Measurements from ENCODE around the gene TMEM115.

TMEM115 gene, protein sequence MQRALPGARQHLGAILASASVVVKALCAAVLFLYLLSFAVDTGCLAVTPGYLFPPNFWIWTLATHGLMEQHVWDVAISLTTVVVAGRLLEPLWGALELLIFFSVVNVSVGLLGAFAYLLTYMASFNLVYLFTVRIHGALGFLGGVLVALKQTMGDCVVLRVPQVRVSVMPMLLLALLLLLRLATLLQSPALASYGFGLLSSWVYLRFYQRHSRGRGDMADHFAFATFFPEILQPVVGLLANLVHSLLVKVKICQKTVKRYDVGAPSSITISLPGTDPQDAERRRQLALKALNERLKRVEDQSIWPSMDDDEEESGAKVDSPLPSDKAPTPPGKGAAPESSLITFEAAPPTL

DNA sequence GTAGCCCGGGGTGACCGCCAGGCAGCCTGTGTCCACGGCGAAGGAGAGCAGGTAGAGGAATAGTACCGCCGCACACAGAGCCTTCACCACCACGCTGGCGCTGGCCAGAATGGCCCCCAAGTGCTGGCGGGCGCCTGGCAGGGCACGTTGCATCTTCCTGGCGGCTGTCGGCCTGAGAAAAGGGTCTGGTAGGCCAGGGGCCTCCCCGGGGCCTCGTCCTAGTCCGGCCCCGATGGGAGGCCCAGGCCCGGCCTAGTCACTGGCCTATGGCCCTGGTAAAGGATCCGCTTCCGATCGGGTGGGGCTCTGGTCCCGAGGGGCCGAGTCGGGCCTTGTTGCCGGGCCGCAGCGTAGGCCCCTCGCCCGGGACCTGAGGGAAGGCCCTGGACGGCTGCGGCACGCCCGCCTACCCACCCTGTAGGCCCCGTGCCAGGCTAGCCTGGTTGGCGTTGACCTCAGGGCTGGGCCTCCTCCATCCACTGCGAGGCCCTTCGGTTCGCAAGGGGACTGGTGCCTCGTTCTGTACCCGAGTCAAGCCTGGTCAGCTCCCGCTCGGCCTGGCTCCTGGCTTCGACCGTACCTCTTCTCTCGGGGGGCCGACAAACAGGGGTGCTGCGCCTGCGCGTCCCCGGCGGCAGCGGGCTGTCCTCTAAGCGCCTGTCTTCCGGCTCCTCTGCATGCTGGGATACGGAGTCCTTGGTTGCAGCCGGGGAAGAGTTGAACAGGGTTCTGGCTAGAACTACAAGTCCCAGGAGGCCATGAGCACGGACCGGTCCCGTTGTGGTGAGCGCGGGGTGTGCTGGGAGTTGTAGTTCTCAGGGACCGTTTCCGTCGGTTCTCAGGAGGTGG, at the start of gene TMEM115:
TMEM115 (minus strand) TSS at position 611 of the 849 bp plus-strand sequence; CDS start at position 153, 458 bp downstream.
- TF ChIP-seq, protein P1, sequence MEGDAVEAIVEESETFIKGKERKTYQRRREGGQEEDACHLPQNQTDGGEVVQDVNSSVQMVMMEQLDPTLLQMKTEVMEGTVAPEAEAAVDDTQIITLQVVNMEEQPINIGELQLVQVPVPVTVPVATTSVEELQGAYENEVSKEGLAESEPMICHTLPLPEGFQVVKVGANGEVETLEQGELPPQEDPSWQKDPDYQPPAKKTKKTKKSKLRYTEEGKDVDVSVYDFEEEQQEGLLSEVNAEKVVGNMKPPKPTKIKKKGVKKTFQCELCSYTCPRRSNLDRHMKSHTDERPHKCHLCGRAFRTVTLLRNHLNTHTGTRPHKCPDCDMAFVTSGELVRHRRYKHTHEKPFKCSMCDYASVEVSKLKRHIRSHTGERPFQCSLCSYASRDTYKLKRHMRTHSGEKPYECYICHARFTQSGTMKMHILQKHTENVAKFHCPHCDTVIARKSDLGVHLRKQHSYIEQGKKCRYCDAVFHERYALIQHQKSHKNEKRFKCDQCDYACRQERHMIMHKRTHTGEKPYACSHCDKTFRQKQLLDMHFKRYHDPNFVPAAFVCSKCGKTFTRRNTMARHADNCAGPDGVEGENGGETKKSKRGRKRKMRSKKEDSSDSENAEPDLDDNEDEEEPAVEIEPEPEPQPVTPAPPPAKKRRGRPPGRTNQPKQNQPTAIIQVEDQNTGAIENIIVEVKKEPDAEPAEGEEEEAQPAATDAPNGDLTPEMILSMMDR (IDR thresholded peaks at IDR 0.05), result no peak

DNA sequence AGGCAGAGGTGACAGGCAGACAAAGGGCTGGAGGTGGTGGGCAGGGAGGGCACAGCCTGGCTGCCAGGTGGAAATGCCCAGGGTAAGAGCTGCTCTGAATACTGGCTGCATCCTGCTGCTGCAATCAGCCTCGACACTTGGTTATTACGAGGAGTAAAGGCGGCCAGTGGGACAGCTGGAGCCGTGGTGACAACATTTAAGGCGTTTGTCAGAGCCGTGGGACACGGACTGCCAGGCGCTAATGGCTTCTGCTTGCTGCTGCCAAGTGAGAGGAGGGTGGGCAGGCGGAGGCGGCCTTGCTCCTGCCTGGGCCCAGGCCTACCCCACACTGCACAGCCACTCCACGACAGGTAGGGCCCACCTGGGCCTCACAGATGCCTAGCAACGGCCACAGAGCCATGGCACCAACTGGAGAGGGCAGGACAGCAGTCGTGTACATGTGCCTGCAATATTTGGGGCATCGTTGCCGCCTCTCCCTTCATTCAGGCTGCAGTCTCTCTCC, 49.2 kb upstream of the TMEM115 start:
- TF ChIP-seq, protein P1 (IDR thresholded peaks at IDR 0.05), result no peak

DNA sequence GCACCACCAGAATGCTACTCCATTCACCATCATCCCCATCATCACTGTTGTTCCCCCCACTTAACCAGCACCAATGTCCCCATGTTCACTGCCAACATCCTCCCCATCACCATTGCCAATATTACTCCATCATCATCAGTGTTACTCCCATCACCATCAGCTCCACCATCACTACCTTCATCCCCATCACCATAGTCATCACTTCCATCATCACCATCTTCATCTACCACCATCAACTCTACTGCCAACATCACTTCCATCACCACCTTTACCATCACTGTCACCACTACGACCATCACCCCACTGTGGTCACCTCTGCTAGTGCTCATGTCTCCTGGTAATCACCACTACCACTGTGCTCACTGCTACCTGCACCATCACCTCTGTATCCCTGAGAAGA, 47.2 kb upstream of the TMEM115 start:
- TF ChIP-seq, protein P1 (IDR thresholded peaks at IDR 0.05), result no peak

DNA sequence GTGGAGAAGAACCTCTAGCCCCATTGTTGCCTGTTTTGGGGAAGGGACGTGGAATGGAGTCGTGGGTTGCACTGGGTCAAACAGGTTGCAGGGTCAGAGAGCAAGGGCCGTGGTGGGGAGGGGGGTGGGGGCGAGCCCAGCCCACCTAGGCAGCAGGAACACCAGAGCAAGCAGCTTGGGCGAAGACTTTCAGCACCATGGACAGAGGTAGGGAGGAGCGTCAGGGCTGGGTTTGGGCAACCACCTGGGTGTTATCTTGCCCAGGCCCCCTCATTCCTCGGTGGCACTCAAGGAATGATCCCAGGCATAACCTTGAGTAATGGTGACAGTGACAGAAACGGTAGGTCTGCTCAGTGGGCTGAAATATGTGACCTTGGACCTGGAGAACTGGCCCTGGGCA, 45.9 kb upstream of the TMEM115 start:
- TF ChIP-seq, protein P1 (IDR thresholded peaks at IDR 0.05), result no peak

DNA sequence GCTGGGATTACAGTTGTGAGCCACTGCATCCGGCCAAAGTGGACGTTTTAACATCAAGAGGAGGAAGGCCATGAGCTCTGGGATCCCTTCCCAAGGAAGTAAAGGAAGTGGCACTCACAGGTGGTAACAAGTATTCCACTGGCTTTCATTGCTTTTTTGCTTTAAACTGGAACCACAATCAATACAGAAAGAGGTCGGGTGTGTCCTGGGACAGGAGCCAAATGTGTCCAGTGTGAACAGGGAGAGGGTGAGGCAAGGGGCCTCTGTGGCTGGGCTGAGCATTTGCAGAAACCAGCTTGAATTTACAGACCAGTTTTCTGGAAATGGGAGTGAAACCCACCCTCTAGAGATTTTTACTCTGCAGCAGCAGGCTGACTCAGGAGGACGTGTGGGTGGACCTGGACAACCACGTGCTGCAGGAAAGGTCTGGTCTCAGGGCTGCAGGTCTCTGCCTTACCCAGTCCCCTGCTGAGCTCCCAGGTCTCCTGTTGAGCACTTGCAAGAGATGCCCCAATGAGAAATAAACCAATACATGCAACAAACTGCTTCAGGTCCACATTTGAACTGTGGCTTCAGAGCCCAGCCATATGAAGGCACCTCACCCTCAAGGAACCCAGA, 42.8 kb upstream of the TMEM115 start:
- TF ChIP-seq, protein P1 (IDR thresholded peaks at IDR 0.05), result no peak

DNA sequence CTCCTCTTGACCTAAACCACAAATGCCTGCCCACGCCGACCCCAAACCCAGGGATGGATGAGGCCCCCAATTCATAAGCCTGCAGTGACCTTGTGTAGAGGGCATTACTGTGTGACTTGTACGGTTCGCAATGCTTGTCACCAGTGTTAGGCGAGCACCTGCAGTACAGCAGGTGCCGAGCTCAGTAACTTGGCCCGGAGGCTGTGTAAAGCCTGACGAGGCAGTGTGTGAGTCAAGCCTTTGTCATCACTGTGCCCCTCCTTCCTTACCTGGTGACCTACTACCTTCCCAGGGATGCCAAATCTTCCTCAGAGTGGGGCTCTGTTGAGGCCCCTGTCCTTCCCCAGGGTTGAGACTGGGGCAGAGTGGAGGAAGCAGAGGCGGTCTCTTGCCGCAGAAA, 37.2 kb upstream of the TMEM115 start:
- TF ChIP-seq, protein P1 (IDR thresholded peaks at IDR 0.05), result no peak

DNA sequence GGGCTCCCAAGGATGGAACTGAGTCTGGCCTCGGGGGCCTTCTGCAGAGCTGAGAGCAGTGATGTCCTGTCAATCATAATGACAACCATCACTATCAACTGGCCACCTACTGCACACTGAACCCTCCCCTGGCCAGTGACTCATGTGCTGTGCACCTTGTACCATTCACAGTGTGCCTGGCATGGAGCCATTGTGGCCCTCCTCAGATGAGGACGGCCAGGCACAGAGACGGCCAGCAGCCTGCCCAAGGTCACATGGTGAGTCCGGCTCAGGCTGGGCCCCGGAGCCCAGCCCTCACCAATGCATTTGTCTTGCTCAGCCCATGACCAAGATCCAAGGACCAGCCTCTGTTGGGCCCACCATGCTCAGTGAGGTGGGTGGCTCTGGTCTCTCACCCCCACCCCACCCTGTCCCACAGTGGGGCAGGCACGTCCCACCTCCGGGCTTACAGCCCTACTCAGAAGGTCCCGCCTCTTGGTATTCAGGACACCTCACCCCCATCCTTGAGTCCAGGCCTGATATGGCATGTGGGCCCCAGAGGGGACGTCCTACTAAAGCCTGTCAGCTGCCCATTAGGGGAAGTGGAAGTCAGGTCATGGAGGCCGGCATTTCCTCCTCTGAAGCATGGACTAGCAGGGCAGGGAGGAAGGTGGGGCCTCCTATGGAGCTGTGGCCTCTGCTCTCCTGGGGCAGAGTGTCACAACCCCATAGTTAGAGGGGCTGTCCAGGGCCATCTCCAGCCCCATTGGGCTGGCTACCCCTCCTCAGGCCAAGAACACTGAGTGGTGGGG, 35.9 kb upstream of the TMEM115 start:
- TF ChIP-seq, protein P1 (IDR thresholded peaks at IDR 0.05), result no peak
